ENCODE data around the gene SLC4A4.

DNA sequence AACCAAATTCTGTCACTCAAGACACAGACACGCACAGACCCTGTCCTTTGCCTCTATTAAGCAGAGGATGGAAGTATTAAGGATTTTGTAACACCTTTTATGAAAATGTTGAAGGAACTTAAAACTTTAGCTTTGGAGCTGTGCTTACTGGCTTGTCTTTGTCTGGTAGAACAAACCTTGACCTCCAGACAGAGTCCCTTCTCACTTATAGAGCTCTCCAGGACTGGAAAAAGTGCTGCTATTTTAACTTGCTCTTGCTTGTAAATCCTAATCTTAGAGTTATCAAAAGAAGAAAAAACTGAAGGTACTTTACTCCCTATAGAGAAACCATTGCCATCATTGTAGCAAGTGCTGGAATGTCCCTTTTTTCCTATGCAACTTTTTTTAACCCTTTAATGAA is 229.3 kb downstream of the SLC4A4 start:
- TF ChIP-seq, protein P1, sequence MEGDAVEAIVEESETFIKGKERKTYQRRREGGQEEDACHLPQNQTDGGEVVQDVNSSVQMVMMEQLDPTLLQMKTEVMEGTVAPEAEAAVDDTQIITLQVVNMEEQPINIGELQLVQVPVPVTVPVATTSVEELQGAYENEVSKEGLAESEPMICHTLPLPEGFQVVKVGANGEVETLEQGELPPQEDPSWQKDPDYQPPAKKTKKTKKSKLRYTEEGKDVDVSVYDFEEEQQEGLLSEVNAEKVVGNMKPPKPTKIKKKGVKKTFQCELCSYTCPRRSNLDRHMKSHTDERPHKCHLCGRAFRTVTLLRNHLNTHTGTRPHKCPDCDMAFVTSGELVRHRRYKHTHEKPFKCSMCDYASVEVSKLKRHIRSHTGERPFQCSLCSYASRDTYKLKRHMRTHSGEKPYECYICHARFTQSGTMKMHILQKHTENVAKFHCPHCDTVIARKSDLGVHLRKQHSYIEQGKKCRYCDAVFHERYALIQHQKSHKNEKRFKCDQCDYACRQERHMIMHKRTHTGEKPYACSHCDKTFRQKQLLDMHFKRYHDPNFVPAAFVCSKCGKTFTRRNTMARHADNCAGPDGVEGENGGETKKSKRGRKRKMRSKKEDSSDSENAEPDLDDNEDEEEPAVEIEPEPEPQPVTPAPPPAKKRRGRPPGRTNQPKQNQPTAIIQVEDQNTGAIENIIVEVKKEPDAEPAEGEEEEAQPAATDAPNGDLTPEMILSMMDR (IDR thresholded peaks at IDR 0.05) = no peak
- TF ChIP-seq POLR2A (IDR thresholded peaks at IDR 0.05) = no peak
